H1 (cell line): ENCODE data around the gene JMJD1C. TPM values are rescaled to one million over a fixed set of nuclear protein-coding genes. Genes with fewer than 3 reads are reported as not detected.

Experiments
- CTCF ChIA-PET: fragments of 300-600 bp; sonication (Branson Sonifier 250); formaldehyde crosslinking; loops from one replicate; lab custom pipeline; 2021; ENCODE audit not compliant: partially characterized antibody; lab: Charles Lee
- POLR2A ChIA-PET: fragments of 300-600 bp; sonication (Branson Sonifier 250); formaldehyde crosslinking; loops from one replicate; lab custom pipeline; 2021; ENCODE audit warnings: inconsistent platforms; ENCODE audit not compliant: partially characterized antibody; lab: Charles Lee
- DNase-seq, 2 experiments: peaks; one replicate each; pipeline versions ENCODE4 v3.0.0 to v3.0.0-alpha.2; 2010 to 2022; ENCODE audit warnings: low spot score in 2 of 2, low read depth in 1 of 2, mixed read lengths in 1 of 2
- FAIRE-seq: peaks from 2 replicates; lab custom pipeline; 2011; peaks lifted over from hg19 to GRCh38; lab: Jason Lieb, UNC
- H2AFZ ChIP-seq: 2 replicates; pipeline ENCODE4 v1.8.1; 2012; ENCODE audit warnings: low read length, inconsistent platforms
- H2AK5ac ChIP-seq: 2 replicates; pipeline ENCODE4 v1.6.1; 2013; ENCODE audit warnings: low read depth, low read length
- H2BK120ac ChIP-seq: replicated peaks from 2 replicates; pipeline ENCODE3; 2013; ENCODE audit warnings: low read depth, low read length, inconsistent platforms
- H2BK12ac ChIP-seq: 2 replicates; pipeline ENCODE4 v1.6.1; 2013; ENCODE audit warnings: low read depth, low read length
- H2BK15ac ChIP-seq: 2 replicates; pipeline ENCODE4 v1.6.1; 2013; ENCODE audit warnings: low read length
- H2BK20ac ChIP-seq: 2 replicates; pipeline ENCODE4 v1.6.1; 2013; ENCODE audit warnings: low read length
- H2BK5ac ChIP-seq: 2 replicates; pipeline ENCODE4 v1.6.1; 2013; ENCODE audit warnings: low read depth, low read length
- H3K14ac ChIP-seq: 2 replicates; pipeline ENCODE4 v1.6.1; 2013; ENCODE audit warnings: inconsistent platforms; ENCODE audit not compliant: insufficient read length
- H3K18ac ChIP-seq: 2 replicates; pipeline ENCODE4 v1.6.1; 2013; ENCODE audit warnings: low read length; ENCODE audit errors: extremely low read depth
- H3K23ac ChIP-seq: 2 replicates; pipeline ENCODE4 v1.6.1; 2013; ENCODE audit warnings: inconsistent platforms; ENCODE audit not compliant: insufficient read length
- H3K23me2 ChIP-seq: 2 replicates; pipeline ENCODE4 v1.6.1; 2013; ENCODE audit warnings: low read depth, low read length
- H3K27ac ChIP-seq: 2 replicates; pipeline ENCODE4 v1.6.1; 2011; ENCODE audit warnings: low read depth, low read length, inconsistent platforms
- H3K27me3 ChIP-seq, 4 experiments: replicated peaks in 1 of 4; 1 replicate in 1 of 4; 2 replicates in 3 of 4; pipeline versions ENCODE4 v1.6.1 to v1.8.1; 2011 to 2013; ENCODE audit warnings: low read length in 3 of 4, mild to moderate bottlenecking in 3 of 4, inconsistent platforms in 2 of 4, mixed read lengths in 2 of 4, moderate library complexity in 1 of 4; ENCODE audit not compliant: control insufficient read depth in 3 of 4, insufficient read depth in 3 of 4; ENCODE audit errors: extremely low read depth in 1 of 4
- H3K36me3 ChIP-seq, 4 experiments: 2 replicates each; pipeline versions ENCODE4 v1.6.1 to v1.8.1; 2011 to 2013; ENCODE audit warnings: mild to moderate bottlenecking in 4 of 4, low read length in 3 of 4, moderate library complexity in 2 of 4, control low read depth in 1 of 4, inconsistent platforms in 1 of 4; ENCODE audit not compliant: insufficient read depth in 4 of 4, control insufficient read depth in 2 of 4
- H3K4ac ChIP-seq: replicated peaks from 2 replicates; pipeline ENCODE3; 2013; ENCODE audit warnings: low read length, low read depth, mixed read lengths, inconsistent platforms; ENCODE audit not compliant: insufficient read length
- H3K4me1 ChIP-seq, 4 experiments: replicated peaks in 1 of 4; 1 replicate in 1 of 4; 2 replicates in 3 of 4; pipeline versions ENCODE4 v1.6.1 to v1.8.1; 2011 to 2013; ENCODE audit warnings: low read length in 3 of 4, inconsistent platforms in 2 of 4, mixed read lengths in 1 of 4; ENCODE audit not compliant: insufficient read depth in 4 of 4, control insufficient read depth in 3 of 4
- H3K4me2 ChIP-seq, 2 experiments: 2 replicates each; pipeline versions ENCODE4 v1.6.1 to v1.8.1; 2011 to 2013; ENCODE audit warnings: low read depth in 2 of 2, low read length in 2 of 2, control low read depth in 1 of 2, inconsistent platforms in 1 of 2, mild to moderate bottlenecking in 1 of 2; ENCODE audit not compliant: insufficient read depth in 1 of 2
- H3K4me3 ChIP-seq, 4 experiments: fragments of 200-600, 300-600 bp in 1 of 4; sonication (generic), shearing (Covaris generic), sonication (Bioruptor Twin) in 1 of 4; 2 replicates each; pipeline versions ENCODE4 v1.5.1 to v1.8.1; 2011 to 2016; ENCODE audit warnings: low read length in 4 of 4, low read depth in 3 of 4, control low read depth in 2 of 4, inconsistent platforms in 2 of 4, mild to moderate bottlenecking in 2 of 4, mixed read lengths in 1 of 4, moderate library complexity in 1 of 4; ENCODE audit not compliant: insufficient read depth in 2 of 4; ENCODE audit errors: extremely low read depth in 1 of 4
- H3K56ac ChIP-seq: replicated peaks from 2 replicates; pipeline ENCODE3; 2013; ENCODE audit warnings: low read depth, mild to moderate bottlenecking, mixed read lengths, low read length, inconsistent platforms; ENCODE audit not compliant: insufficient read length
- H3K79me1 ChIP-seq: 2 replicates; pipeline ENCODE4 v1.6.1; 2013; ENCODE audit warnings: low read depth, low read length, control low read depth
- H3K79me2 ChIP-seq, 2 experiments: 2 replicates each; pipeline versions ENCODE4 v1.6.1 to v1.8.1; 2012 to 2013; ENCODE audit warnings: low read length in 2 of 2, mild to moderate bottlenecking in 2 of 2, inconsistent platforms in 1 of 2; ENCODE audit not compliant: insufficient read depth in 2 of 2, control insufficient read depth in 1 of 2
- H3K9ac ChIP-seq, 4 experiments: replicated peaks in 1 of 4; 1 replicate in 1 of 4; 2 replicates in 3 of 4; pipeline versions ENCODE4 v1.6.1 to v1.8.1; 2011 to 2013; ENCODE audit warnings: low read depth in 3 of 4, low read length in 3 of 4, control low read depth in 2 of 4, mild to moderate bottlenecking in 2 of 4, moderate library complexity in 2 of 4, inconsistent platforms in 1 of 4; ENCODE audit errors: extremely low read depth in 1 of 4
- H3K9me3 ChIP-seq, 2 experiments: 2 replicates each; pipeline versions ENCODE4 v1.6.1 to v1.8.1; 2012 to 2013; ENCODE audit warnings: mild to moderate bottlenecking in 2 of 2, moderate library complexity in 2 of 2, control low read depth in 1 of 2, inconsistent platforms in 1 of 2, low read depth in 1 of 2, low read length in 1 of 2, mixed read lengths in 1 of 2; ENCODE audit not compliant: insufficient read depth in 2 of 2
- H4K20me1 ChIP-seq, 2 experiments: replicated peaks in 1 of 2; 2 replicates each; pipeline versions ENCODE3 to v1.8.1; 2011 to 2013; ENCODE audit warnings: inconsistent platforms in 2 of 2, low read length in 2 of 2, mild to moderate bottlenecking in 1 of 2; ENCODE audit not compliant: insufficient read depth in 2 of 2, control insufficient read depth in 1 of 2
- H4K5ac ChIP-seq: 2 replicates; pipeline ENCODE4 v1.6.1; 2013; ENCODE audit warnings: low read length, low read depth, mixed read lengths, inconsistent platforms; ENCODE audit not compliant: insufficient read length
- H4K8ac ChIP-seq: 2 replicates; pipeline ENCODE4 v1.8.0; 2013; ENCODE audit warnings: mild to moderate bottlenecking, moderate library complexity, low read length, inconsistent platforms; ENCODE audit not compliant: insufficient read depth; ENCODE audit errors: extremely low read depth
- H4K91ac ChIP-seq: replicated peaks from 2 replicates; pipeline ENCODE3; 2013; ENCODE audit warnings: low read length, mixed read lengths, inconsistent platforms; ENCODE audit not compliant: insufficient read length
- BRCA1 ChIP-seq: IDR thresholded peaks from 2 replicates; pipeline ENCODE4 v1.6.1; 2012; ENCODE audit warnings: low read depth, low read length, improper control_type of control experiment
- CHD2 ChIP-seq: IDR thresholded peaks from 2 replicates; pipeline ENCODE4 v1.6.1; 2012; ENCODE audit warnings: low read length, improper control_type of control experiment
- EZH2 ChIP-seq: fragments of 200-600 bp; sonication (generic); IDR thresholded peaks from 2 replicates; pipeline ENCODE4 v1.7.1; 2012; ENCODE audit warnings: low read depth, mild to moderate bottlenecking, moderate library complexity, low read length, inconsistent platforms; ENCODE audit not compliant: severe bottlenecking
- HDAC2 ChIP-seq, 2 experiments: fragments of 300-600 bp in 1 of 2; sonication (generic) in 1 of 2; IDR thresholded peaks; 2 replicates each; pipeline ENCODE4 v1.6.1; 2011 to 2012; ENCODE audit warnings: low read depth in 2 of 2, low read length in 2 of 2, mild to moderate bottlenecking in 2 of 2, moderate library complexity in 2 of 2, borderline replicate concordance in 1 of 2, inconsistent platforms in 1 of 2
- POU5F1 ChIP-seq: IDR thresholded peaks from 2 replicates; pipeline ENCODE4 v1.6.1; 2011; ENCODE audit warnings: low read depth, mild to moderate bottlenecking, low read length, moderate library complexity
- RAD21 ChIP-seq, 2 experiments: IDR thresholded peaks in 1 of 2; conservative IDR thresholded peaks in 1 of 2; 2 replicates each; pipeline ENCODE4 v1.6.1; 2011; ENCODE audit warnings: low read depth in 2 of 2, low read length in 2 of 2, improper control_type of control experiment in 1 of 2, inconsistent platforms in 1 of 2, mild to moderate bottlenecking in 1 of 2, moderate library complexity in 1 of 2
- SAP30 ChIP-seq: fragments of 300-600 bp; sonication (generic); IDR thresholded peaks from 2 replicates; pipeline ENCODE4 v1.7.1; 2012; ENCODE audit warnings: low read length, moderate library complexity, mild to moderate bottlenecking, inconsistent platforms; ENCODE audit not compliant: insufficient read depth, insufficient replicate concordance
- SP2 ChIP-seq: IDR thresholded peaks from 2 replicates; pipeline ENCODE4 v1.6.1; 2012; ENCODE audit warnings: mild to moderate bottlenecking, low read length, inconsistent platforms
- SP4 ChIP-seq: IDR thresholded peaks from 2 replicates; pipeline ENCODE4 v1.6.1; 2012; ENCODE audit warnings: low read length, inconsistent platforms
- TAF7 ChIP-seq: optimal IDR thresholded peaks from 2 replicates; pipeline ENCODE3; 2011; ENCODE audit warnings: low read depth, mild to moderate bottlenecking, inconsistent platforms, low read length, moderate library complexity, borderline replicate concordance
- TBP ChIP-seq: IDR thresholded peaks from 2 replicates; pipeline ENCODE4 v1.6.1; 2011; ENCODE audit warnings: low read depth, low read length, improper control_type of control experiment
- USF2 ChIP-seq: IDR thresholded peaks from 2 replicates; pipeline ENCODE4 v1.6.1; 2011; ENCODE audit warnings: low read length, improper control_type of control experiment
- WGBS, 2 experiments: shearing (Covaris generic) in 1 of 2; methylation state at CpG; one replicate each; pipeline versions ENCODE4 v1.1.6 to v1.1.7; 2013 to 2015; ENCODE audit warnings: low lambda C conversion rate in 2 of 2, mixed read lengths in 2 of 2, inconsistent platforms in 1 of 2, low coverage in 1 of 2, missing lambda C conversion rate in 1 of 2; ENCODE audit not compliant: insufficient replicate concordance in 2 of 2, insufficient coverage in 1 of 2, insufficient read length in 1 of 2; ENCODE audit errors: extremely low coverage in 1 of 2, missing lambda C conversion rate in 1 of 2; 5-methylcytosine and 5-hydroxymethylcytosine counted together
- polyA plus RNA-seq, 7 experiments: library from polyadenylated mRNA; depleted of rRNA in 3 of 7; stranded (reverse) in 5 of 7; unstranded in 2 of 7; fragments of >200 nt in 5 of 7; fragments of 200-250 nt in 2 of 7; gene quantifications; 1 replicate in 5 of 7; 2 replicates in 1 of 7; 4 replicates in 1 of 7; pipeline versions ENCODE4 v1.2.1 to v1.2.3, GENCODE V29; 2011 to 2013; ENCODE audit warnings: missing spikeins in 2 of 7, mixed read lengths in 2 of 7
- total RNA-seq: library from RNA; stranded (reverse); fragmentation: NEBNext Ultra II Directional; extraction: Animal tissue kit (Norgen Biotek cat#: 25700); gene quantifications from 2 replicates; pipeline ENCODE4 v1.2.1, GENCODE V29; 2021

JMJD1C gene
- total and polyA plus RNA-seq, 2 of the 8 experiments (the other 6 are each of a cell fraction or from before 2014, with no cell fraction given): 54.5 to 210 TPM

GRCh38 chr10:63503395-63503794 is 37.6 kb upstream of the JMJD1C start:
- no peak overlapping the region; the same call in 1 of the 2 replicates for H2BK15ac ChIP-seq
- H3K18ac ChIP-seq: no peak overlapping the region
- H3K9ac ChIP-seq: no peak overlapping the region
- no peaks in the 10 kb centered on the region for H3K79me1 ChIP-seq
- no peaks in the 10 kb centered on the region; a peak in 1 of 8 replicates for H3K36me3 ChIP-seq
- DNase-seq (no peak), FAIRE-seq (no peak)
- CTCF ChIA-PET: interaction anchor here (1.2 to 1.9 kb wide), 5 partner anchors 12 to 126 kb away, joined by 3 to 10 read pairs (median 5); no protein-coding TSS in a partner anchor
- POLR2A ChIA-PET: interaction anchor here (0.6 to 8.4 kb wide), 8 partner anchors 11 to 234 kb away, joined by 3 to 49 read pairs (median 5); partner anchors contain the start of gene REEP3
- no peak overlapping the region for H3K4ac ChIP-seq
- H4K20me1 ChIP-seq: no peaks in the 10 kb centered on the region
- no peak overlapping the region for H2BK5ac ChIP-seq
- no peak overlapping the region for H2AFZ ChIP-seq
- no peaks in the 10 kb centered on the region for H3K9me3 ChIP-seq
- no peak overlapping the region for H4K91ac ChIP-seq
- peaks cover 0 to 18% (median 12%) of the 10 kb centered on the region in 4 experiments; a peak in 6 of 7 replicates for H3K4me1 ChIP-seq
- H4K8ac ChIP-seq: no peak overlapping the region
- no peak overlapping the region; the same call in 1 of the 2 replicates for H2BK12ac ChIP-seq
- H3K56ac ChIP-seq: no peak overlapping the region
- H3K27ac ChIP-seq: 0 out of 2 replicates have a peak overlapping the region, but pooled peaks have one; percentile 9
- H3K23me2 ChIP-seq: no peaks in the 10 kb centered on the region; the same call in 1 of the 2 replicates
- WGBS, 2 experiments: 75% methylated on average over 4 of the region's 4 CpGs; no CpG with 5 or more reads in 1 of the 2 experiments
- no peak overlapping the region for H2AK5ac ChIP-seq
- no peak overlapping the region for H2BK120ac ChIP-seq
- no peak overlapping the region for H3K23ac ChIP-seq
- peak overlapping the region; percentile 31 for H4K5ac ChIP-seq
- H3K79me2 ChIP-seq: peaks cover 0 to 88% of the 10 kb centered on the region in 2 experiments; a peak in 2 of 4 replicates
- H3K4me3 ChIP-seq: no peak overlapping the region
- H3K14ac ChIP-seq: no peak overlapping the region
- no peak overlapping the region for H2BK20ac ChIP-seq
- no peaks in the 10 kb centered on the region for H3K27me3 ChIP-seq
- H3K4me2 ChIP-seq: no peak overlapping the region
- TF ChIP-seq HDAC2 (IDR thresholded peaks at IDR 0.05; ENCODE audit: borderline replicate concordance in 1 of 2, low read depth in 2 of 2, low read length in 2 of 2) (no peak), POU5F1 (no peak), SAP30 (no peak), BRCA1 (no peak), SP2 (no peak), CHD2 (no peak), TAF7 (no peak), RAD21 (IDR thresholded peaks at IDR 0.05 in 1 of 2, conservative IDR thresholded peaks at IDR 0.05 in 1 of 2; ENCODE audit: low read depth in 2 of 2, low read length in 2 of 2) (no peak), TBP (no peak), SP4 (no peak), USF2 (no peak), EZH2 (no peak)
